GM21786 (cell line): ENCODE data around the gene GALNT13.

Experiments used
- ATAC-seq: cut with Tn5 transposase; IDR thresholded peaks from one replicate; pipeline ENCODE4 v1.9.1; 2021; ENCODE audit not compliant: unreplicated experiment

GALNT13 gene

GRCh38 chr2:154203902-154204301 lies 332.2 kb downstream of the GALNT13 start:
- ATAC-seq: no peak

- ATAC-seq: no peak
These were observed 335.7 kb downstream of the GALNT13 start for GRCh38 chr2:154207288-154208047.

GRCh38 chr2:154223726-154224125 lies 352.0 kb downstream of the GALNT13 start:
- ATAC-seq: no peak

- ATAC-seq: no peak
These were observed 355.2 kb downstream of the GALNT13 start for GRCh38 chr2:154226931-154227330.

- ATAC-seq: no peak
These were observed 357.0 kb downstream of the GALNT13 start for GRCh38 chr2:154228566-154229280.

GRCh38 chr2:154229966-154230365 lies 358.2 kb downstream of the GALNT13 start:
- ATAC-seq: no peak

- no peak for ATAC-seq
These were observed 359.3 kb downstream of the GALNT13 start for GRCh38 chr2:154231021-154231420.

- ATAC-seq: no peak
These were observed 361.5 kb downstream of the GALNT13 start for GRCh38 chr2:154233231-154233630.

- no peak for ATAC-seq
These were observed 366.5 kb downstream of the GALNT13 start for GRCh38 chr2:154238252-154238651.

GRCh38 chr2:154240316-154240715 lies 368.6 kb downstream of the GALNT13 start:
- no peak for ATAC-seq

- ATAC-seq: no peak
These were observed 369.2 kb downstream of the GALNT13 start for GRCh38 chr2:154240921-154241379.

- ATAC-seq: no peak
These were observed 371.0 kb downstream of the GALNT13 start for GRCh38 chr2:154242687-154243086.

- ATAC-seq: no peak
These were observed 372.0 kb downstream of the GALNT13 start for GRCh38 chr2:154243685-154244084.

- ATAC-seq: no peak
These were observed 373.2 kb downstream of the GALNT13 start for GRCh38 chr2:154244932-154245331.

GRCh38 chr2:154247503-154247902 lies 375.8 kb downstream of the GALNT13 start:
- ATAC-seq: no peak

GRCh38 chr2:154256136-154256535 lies 384.4 kb downstream of the GALNT13 start:
- ATAC-seq: no peak

- no peak for ATAC-seq
These were observed 387.3 kb downstream of the GALNT13 start for GRCh38 chr2:154259030-154259429.

- ATAC-seq: no peak
These were observed 389.8 kb downstream of the GALNT13 start for GRCh38 chr2:154261473-154262027.

- ATAC-seq: no peak
These were observed 391.5 kb downstream of the GALNT13 start for GRCh38 chr2:154263206-154263605.

GRCh38 chr2:154264024-154264423 lies 392.3 kb downstream of the GALNT13 start:
- ATAC-seq: no peak

GRCh38 chr2:154267983-154268382 lies 396.3 kb downstream of the GALNT13 start:
- ATAC-seq: no peak

- ATAC-seq: no peak
These were observed 408.8 kb downstream of the GALNT13 start for GRCh38 chr2:154280543-154280942.
